GM23338 (cell line): ENCODE measurements around the gene SMARCC2. TPM values are rescaled to one million over a fixed set of nuclear protein-coding genes. Genes with fewer than 3 reads are reported as not detected.

Experiments used
- ATAC-seq: fragments of 200-7000 bp; cut with Tn5 transposase; 3 replicates; pipeline ENCODE4 v1.9.1; 2020
- DNase-seq: peaks from one replicate; pipeline ENCODE4 v3.0.0-alpha.2; 2015; ENCODE audit warnings: low spot score
- H2AFZ ChIP-seq: fragments of 200-600 bp; sonication (generic); 2 replicates; pipeline ENCODE4 v1.8.0; 2016; ENCODE audit warnings: antibody characterized with exemption, mild to moderate bottlenecking, moderate library complexity
- H3F3A ChIP-seq: fragments of 200-600 bp; sonication (generic); replicated peaks from 2 replicates; pipeline ENCODE4 v1.8.0; 2017; ENCODE audit warnings: antibody characterized with exemption, mixed run types, low read depth
- H3K27ac ChIP-seq: fragments of 200-600 bp; sonication (generic); 2 replicates; pipeline ENCODE4 v1.6.1; 2016; ENCODE audit warnings: low read depth
- H3K27me3 ChIP-seq: fragments of 200-600 bp; sonication (generic); 2 replicates; pipeline ENCODE4 v1.8.0; 2016; ENCODE audit warnings: mild to moderate bottlenecking, mixed run types, moderate library complexity; ENCODE audit not compliant: insufficient read depth
- H3K36me3 ChIP-seq: fragments of 200-600 bp; sonication (generic); 2 replicates; pipeline ENCODE4 v1.8.0; 2016; ENCODE audit warnings: mild to moderate bottlenecking; ENCODE audit not compliant: insufficient read depth
- H3K4me1 ChIP-seq: fragments of 200-600 bp; sonication (generic); 2 replicates; pipeline ENCODE4 v1.8.0; 2016; ENCODE audit warnings: mild to moderate bottlenecking, moderate library complexity; ENCODE audit not compliant: insufficient read depth
- H3K4me2 ChIP-seq: fragments of 200-600 bp; sonication (generic); 2 replicates; pipeline ENCODE4 v1.7.1; 2017; ENCODE audit warnings: mixed run types
- H3K4me3 ChIP-seq: fragments of 200-600 bp; sonication (generic); 2 replicates; pipeline ENCODE4 v1.6.1; 2016; ENCODE audit warnings: mixed run types
- H3K79me2 ChIP-seq: fragments of 200-600 bp; sonication (generic); replicated peaks from 2 replicates; pipeline ENCODE4 v1.8.0; 2017; ENCODE audit warnings: mild to moderate bottlenecking; ENCODE audit not compliant: insufficient read depth
- H3K9me2 ChIP-seq: fragments of 200-600 bp; sonication (generic); 2 replicates; pipeline ENCODE4 v1.8.0; 2017; ENCODE audit not compliant: insufficient read depth
- H4K20me1 ChIP-seq: fragments of 200-600 bp; sonication (generic); replicated peaks from 2 replicates; pipeline ENCODE4 v1.8.0; 2017; ENCODE audit warnings: mild to moderate bottlenecking; ENCODE audit not compliant: insufficient read depth
- H3K27ac Mint-ChIP-seq: 2 replicates; pipeline ENCODE4 v1.8.0; 2020; ENCODE audit warnings: inconsistent platforms, mild to moderate bottlenecking, moderate library complexity, mixed read lengths
- H3K27me3 Mint-ChIP-seq: 3 replicates; pipeline ENCODE4 v1.8.0; 2022; ENCODE audit warnings: low read depth, mild to moderate bottlenecking, moderate library complexity, mixed read lengths, inconsistent platforms; ENCODE audit not compliant: insufficient read depth, poor library complexity
- H3K36me3 Mint-ChIP-seq: 3 replicates; pipeline ENCODE4 v1.8.0; 2021; ENCODE audit warnings: low read depth, mild to moderate bottlenecking, inconsistent platforms, moderate library complexity, mixed read lengths
- H3K4me1 Mint-ChIP-seq: 3 replicates; pipeline ENCODE4 v1.8.0; 2020; ENCODE audit warnings: mild to moderate bottlenecking, inconsistent platforms, mixed read lengths
- H3K4me3 Mint-ChIP-seq: 3 replicates; pipeline ENCODE4 v1.8.0; 2021; ENCODE audit warnings: moderate library complexity, mild to moderate bottlenecking, inconsistent platforms, mixed read lengths
- H3K9me3 Mint-ChIP-seq: 3 replicates; pipeline ENCODE4 v1.8.0; 2020; ENCODE audit warnings: moderate library complexity, mild to moderate bottlenecking, inconsistent platforms, mixed read lengths
- CREB1 ChIP-seq: fragments of 250-450 bp; sonication (Bioruptor Pico); IDR thresholded peaks from 2 replicates; pipeline ENCODE4 v1.5.0; 2020; ENCODE audit warnings: low read depth, mild to moderate bottlenecking, moderate library complexity
- EZH2 ChIP-seq: fragments of 200-600 bp; sonication (generic); IDR thresholded peaks from one replicate; pipeline ENCODE4 v1.8.0; 2017; ENCODE audit warnings: antibody characterized with exemption, mild to moderate bottlenecking, low read depth; ENCODE audit not compliant: unreplicated experiment
- EZH2phosphoT487 ChIP-seq: fragments of 200-600 bp; sonication (generic); IDR thresholded peaks from one replicate; pipeline ENCODE4 v1.8.1; 2018; ENCODE audit warnings: antibody characterized with exemption; ENCODE audit not compliant: unreplicated experiment
- JUNB ChIP-seq: IDR thresholded peaks from one replicate; pipeline ENCODE4 v1.6.1; 2016; ENCODE audit warnings: antibody characterized with exemption; ENCODE audit not compliant: unreplicated experiment
- NANOG ChIP-seq: IDR thresholded peaks from 2 replicates; pipeline ENCODE4 v1.6.1; 2016; ENCODE audit warnings: antibody characterized with exemption, borderline replicate concordance
- POLR2AphosphoS5 ChIP-seq: IDR thresholded peaks from 2 replicates; pipeline ENCODE4 v1.6.1; 2016; ENCODE audit warnings: antibody characterized with exemption, low read depth
- STAT1 ChIP-seq: IDR thresholded peaks from one replicate; pipeline ENCODE4 v1.6.1; 2016; ENCODE audit warnings: antibody characterized with exemption; ENCODE audit not compliant: unreplicated experiment
- ZNF331 ChIP-seq: fragments of 250-450 bp; sonication (Bioruptor Pico); IDR thresholded peaks from 2 replicates; pipeline ENCODE4 v1.5.0; 2020; ENCODE audit warnings: low read depth, mild to moderate bottlenecking, moderate library complexity
- polyA plus RNA-seq: library from polyadenylated mRNA; unstranded; fragments of >200 nt; fragmentation: Nextera tagmentation; extraction: Ambion mirVana; gene quantifications from 2 replicates; pipeline ENCODE4 v1.2.1, GENCODE V29; 2016
- total RNA-seq: library from RNA; depleted of rRNA; stranded (reverse); fragments of >200 nt; shearing (Covaris generic); gene quantifications from 2 replicates; pipeline ENCODE4 v1.2.3, GENCODE V29; 2014
- TF ChIP-seq, protein P1 (sequence below): IDR thresholded peaks from one replicate; pipeline ENCODE4 v1.6.1; 2018; ENCODE audit warnings: antibody characterized with exemption; ENCODE audit not compliant: unreplicated experiment
- TF ChIP-seq, protein P2 (sequence below): fragments of 250-450 bp; sonication (Bioruptor Pico); IDR thresholded peaks from 2 replicates; pipeline ENCODE4 v1.5.0; 2020; ENCODE audit warnings: mild to moderate bottlenecking, moderate library complexity
- TF ChIP-seq, protein P3 (sequence below), 2 experiments: fragments of 200-600 bp in 1 of 2; sonication (generic) in 1 of 2; conservative IDR thresholded peaks; 2 replicates each; pipeline versions ENCODE4 v1.5.1 to v1.6.1; 2016 to 2017; ENCODE audit warnings: antibody characterized with exemption in 2 of 2, low read depth in 2 of 2, mild to moderate bottlenecking in 2 of 2, moderate library complexity in 1 of 2

Gene SMARCC2
- total and polyA plus RNA-seq, 2 experiments from 2014 or later = 40.4 to 68.3 TPM

DNA sequence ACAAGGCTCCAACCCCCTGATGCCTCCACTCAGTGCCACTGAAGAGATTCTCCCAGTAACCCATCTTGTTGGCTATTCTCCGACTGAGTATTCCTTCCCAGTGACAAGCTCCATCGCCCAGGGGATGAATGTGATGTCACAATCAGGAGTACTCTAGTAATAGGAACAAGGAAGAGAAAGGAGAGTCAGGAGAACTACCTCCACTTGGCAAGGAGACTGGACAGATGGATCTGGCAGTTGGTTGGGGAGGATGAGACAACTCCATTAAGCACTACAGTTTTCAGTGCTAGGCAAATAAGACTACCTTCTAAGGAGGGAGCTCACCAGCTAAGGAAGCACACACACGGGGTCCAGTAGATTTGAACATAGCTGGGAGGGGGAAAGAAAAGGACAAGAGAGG is 27.2 kb upstream of the SMARCC2 start (continued):
- TF ChIP-seq, protein P1, sequence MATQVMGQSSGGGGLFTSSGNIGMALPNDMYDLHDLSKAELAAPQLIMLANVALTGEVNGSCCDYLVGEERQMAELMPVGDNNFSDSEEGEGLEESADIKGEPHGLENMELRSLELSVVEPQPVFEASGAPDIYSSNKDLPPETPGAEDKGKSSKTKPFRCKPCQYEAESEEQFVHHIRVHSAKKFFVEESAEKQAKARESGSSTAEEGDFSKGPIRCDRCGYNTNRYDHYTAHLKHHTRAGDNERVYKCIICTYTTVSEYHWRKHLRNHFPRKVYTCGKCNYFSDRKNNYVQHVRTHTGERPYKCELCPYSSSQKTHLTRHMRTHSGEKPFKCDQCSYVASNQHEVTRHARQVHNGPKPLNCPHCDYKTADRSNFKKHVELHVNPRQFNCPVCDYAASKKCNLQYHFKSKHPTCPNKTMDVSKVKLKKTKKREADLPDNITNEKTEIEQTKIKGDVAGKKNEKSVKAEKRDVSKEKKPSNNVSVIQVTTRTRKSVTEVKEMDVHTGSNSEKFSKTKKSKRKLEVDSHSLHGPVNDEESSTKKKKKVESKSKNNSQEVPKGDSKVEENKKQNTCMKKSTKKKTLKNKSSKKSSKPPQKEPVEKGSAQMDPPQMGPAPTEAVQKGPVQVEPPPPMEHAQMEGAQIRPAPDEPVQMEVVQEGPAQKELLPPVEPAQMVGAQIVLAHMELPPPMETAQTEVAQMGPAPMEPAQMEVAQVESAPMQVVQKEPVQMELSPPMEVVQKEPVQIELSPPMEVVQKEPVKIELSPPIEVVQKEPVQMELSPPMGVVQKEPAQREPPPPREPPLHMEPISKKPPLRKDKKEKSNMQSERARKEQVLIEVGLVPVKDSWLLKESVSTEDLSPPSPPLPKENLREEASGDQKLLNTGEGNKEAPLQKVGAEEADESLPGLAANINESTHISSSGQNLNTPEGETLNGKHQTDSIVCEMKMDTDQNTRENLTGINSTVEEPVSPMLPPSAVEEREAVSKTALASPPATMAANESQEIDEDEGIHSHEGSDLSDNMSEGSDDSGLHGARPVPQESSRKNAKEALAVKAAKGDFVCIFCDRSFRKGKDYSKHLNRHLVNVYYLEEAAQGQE = no peak
- TF ChIP-seq ZNF331 = no peak
- no peak for TF ChIP-seq EZH2
- TF ChIP-seq POLR2AphosphoS5 = no peak
- TF ChIP-seq NANOG = no peak

DNA sequence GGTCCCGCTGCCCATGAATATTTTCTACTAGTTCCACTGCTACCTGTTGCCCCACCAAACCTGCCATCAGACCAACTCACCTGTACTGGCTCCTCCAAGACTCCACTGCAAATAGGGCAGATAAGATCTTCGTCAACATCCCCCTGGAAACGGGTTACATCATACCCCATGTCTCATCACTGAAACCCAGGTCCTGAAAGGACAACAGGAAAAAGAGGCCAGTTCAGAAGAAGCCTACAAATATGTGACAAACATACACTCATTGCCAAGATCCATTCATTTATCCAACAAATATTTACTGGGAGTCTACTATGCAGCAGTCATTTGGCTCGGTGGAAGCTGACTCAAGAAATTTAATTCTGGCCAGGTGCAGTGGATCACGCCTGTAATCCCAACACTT is 24.6 kb upstream of the SMARCC2 start:
- H3K36me3 Mint-ChIP-seq = peaks cover 87% of the 10 kb centered on the region
- H3K4me3 ChIP-seq = no peak overlapping the region
- peaks cover 60% of the 10 kb centered on the region for H3K36me3 ChIP-seq
- peaks cover 2% of the 10 kb centered on the region; the same call in 1 of the 3 replicates for H3K9me3 Mint-ChIP-seq
- H3F3A ChIP-seq = peaks cover 19% of the 10 kb centered on the region
- H3K4me3 Mint-ChIP-seq = no peak overlapping the region
- no peak overlapping the region for H3K27ac ChIP-seq
- DNase-seq = no peak
- no peak overlapping the region for H2AFZ ChIP-seq
- no peak for ATAC-seq
- H3K27me3 Mint-ChIP-seq = no peaks in the 10 kb centered on the region
- H3K27ac Mint-ChIP-seq = no peak overlapping the region
- peaks cover 18% of the 10 kb centered on the region for H4K20me1 ChIP-seq
- H3K4me1 ChIP-seq = no peaks in the 10 kb centered on the region
- H3K27me3 ChIP-seq = no peaks in the 10 kb centered on the region
- no peaks in the 10 kb centered on the region for H3K9me2 ChIP-seq
- no peaks in the 10 kb centered on the region for H3K4me1 Mint-ChIP-seq
- no peak overlapping the region for H3K4me2 ChIP-seq
- peaks cover 25% of the 10 kb centered on the region for H3K79me2 ChIP-seq
- TF ChIP-seq EZH2 (no peak), CREB1 (CRISPR knock-in tag) (no peak), POLR2AphosphoS5 (no peak), NANOG (no peak), EZH2phosphoT487 (no peak), JUNB (no peak), ZNF331 (no peak), STAT1 (no peak)
- TF ChIP-seq, protein P2, sequence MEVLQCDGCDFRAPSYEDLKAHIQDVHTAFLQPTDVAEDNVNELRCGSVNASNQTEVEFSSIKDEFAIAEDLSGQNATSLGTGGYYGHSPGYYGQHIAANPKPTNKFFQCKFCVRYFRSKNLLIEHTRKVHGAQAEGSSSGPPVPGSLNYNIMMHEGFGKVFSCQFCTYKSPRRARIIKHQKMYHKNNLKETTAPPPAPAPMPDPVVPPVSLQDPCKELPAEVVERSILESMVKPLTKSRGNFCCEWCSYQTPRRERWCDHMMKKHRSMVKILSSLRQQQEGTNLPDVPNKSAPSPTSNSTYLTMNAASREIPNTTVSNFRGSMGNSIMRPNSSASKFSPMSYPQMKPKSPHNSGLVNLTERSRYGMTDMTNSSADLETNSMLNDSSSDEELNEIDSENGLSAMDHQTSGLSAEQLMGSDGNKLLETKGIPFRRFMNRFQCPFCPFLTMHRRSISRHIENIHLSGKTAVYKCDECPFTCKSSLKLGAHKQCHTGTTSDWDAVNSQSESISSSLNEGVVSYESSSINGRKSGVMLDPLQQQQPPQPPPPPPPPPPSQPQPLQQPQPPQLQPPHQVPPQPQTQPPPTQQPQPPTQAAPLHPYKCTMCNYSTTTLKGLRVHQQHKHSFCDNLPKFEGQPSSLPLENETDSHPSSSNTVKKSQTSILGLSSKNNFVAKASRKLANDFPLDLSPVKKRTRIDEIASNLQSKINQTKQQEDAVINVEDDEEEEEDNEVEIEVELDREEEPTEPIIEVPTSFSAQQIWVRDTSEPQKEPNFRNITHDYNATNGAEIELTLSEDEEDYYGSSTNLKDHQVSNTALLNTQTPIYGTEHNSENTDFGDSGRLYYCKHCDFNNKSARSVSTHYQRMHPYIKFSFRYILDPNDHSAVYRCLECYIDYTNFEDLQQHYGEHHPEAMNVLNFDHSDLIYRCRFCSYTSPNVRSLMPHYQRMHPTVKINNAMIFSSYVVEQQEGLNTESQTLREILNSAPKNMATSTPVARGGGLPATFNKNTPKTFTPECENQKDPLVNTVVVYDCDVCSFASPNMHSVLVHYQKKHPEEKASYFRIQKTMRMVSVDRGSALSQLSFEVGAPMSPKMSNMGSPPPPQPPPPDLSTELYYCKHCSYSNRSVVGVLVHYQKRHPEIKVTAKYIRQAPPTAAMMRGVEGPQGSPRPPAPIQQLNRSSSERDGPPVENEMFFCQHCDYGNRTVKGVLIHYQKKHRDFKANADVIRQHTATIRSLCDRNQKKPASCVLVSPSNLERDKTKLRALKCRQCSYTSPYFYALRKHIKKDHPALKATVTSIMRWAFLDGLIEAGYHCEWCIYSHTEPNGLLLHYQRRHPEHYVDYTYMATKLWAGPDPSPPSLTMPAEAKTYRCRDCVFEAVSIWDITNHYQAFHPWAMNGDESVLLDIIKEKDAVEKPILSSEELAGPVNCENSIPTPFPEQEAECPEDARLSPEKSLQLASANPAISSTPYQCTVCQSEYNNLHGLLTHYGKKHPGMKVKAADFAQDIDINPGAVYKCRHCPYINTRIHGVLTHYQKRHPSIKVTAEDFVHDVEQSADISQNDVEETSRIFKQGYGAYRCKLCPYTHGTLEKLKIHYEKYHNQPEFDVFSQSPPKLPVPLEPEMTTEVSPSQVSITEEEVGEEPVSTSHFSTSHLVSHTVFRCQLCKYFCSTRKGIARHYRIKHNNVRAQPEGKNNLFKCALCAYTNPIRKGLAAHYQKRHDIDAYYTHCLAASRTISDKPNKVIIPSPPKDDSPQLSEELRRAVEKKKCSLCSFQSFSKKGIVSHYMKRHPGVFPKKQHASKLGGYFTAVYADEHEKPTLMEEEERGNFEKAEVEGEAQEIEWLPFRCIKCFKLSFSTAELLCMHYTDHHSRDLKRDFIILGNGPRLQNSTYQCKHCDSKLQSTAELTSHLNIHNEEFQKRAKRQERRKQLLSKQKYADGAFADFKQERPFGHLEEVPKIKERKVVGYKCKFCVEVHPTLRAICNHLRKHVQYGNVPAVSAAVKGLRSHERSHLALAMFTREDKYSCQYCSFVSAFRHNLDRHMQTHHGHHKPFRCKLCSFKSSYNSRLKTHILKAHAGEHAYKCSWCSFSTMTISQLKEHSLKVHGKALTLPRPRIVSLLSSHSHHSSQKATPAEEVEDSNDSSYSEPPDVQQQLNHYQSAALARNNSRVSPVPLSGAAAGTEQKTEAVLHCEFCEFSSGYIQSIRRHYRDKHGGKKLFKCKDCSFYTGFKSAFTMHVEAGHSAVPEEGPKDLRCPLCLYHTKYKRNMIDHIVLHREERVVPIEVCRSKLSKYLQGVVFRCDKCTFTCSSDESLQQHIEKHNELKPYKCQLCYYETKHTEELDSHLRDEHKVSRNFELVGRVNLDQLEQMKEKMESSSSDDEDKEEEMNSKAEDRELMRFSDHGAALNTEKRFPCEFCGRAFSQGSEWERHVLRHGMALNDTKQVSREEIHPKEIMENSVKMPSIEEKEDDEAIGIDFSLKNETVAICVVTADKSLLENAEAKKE (CRISPR knock-in tag) = no peak
- TF ChIP-seq, protein P3, sequence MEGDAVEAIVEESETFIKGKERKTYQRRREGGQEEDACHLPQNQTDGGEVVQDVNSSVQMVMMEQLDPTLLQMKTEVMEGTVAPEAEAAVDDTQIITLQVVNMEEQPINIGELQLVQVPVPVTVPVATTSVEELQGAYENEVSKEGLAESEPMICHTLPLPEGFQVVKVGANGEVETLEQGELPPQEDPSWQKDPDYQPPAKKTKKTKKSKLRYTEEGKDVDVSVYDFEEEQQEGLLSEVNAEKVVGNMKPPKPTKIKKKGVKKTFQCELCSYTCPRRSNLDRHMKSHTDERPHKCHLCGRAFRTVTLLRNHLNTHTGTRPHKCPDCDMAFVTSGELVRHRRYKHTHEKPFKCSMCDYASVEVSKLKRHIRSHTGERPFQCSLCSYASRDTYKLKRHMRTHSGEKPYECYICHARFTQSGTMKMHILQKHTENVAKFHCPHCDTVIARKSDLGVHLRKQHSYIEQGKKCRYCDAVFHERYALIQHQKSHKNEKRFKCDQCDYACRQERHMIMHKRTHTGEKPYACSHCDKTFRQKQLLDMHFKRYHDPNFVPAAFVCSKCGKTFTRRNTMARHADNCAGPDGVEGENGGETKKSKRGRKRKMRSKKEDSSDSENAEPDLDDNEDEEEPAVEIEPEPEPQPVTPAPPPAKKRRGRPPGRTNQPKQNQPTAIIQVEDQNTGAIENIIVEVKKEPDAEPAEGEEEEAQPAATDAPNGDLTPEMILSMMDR (conservative IDR thresholded peaks at IDR 0.05; ENCODE audit: low read depth in 2 of 2) = no peak
